HG02943 (cell line): ENCODE results near the gene GIGYF1.
"Not testable (repeated sequence)": the region's sequence is repeated elsewhere in the genome, so short reads cannot be mapped to it uniquely, and the experiment has no call there.

Experiments
- ATAC-seq: cut with Tn5 transposase; IDR thresholded peaks from one replicate; pipeline ENCODE4 v1.9.1; 2021; ENCODE audit warnings: mild to moderate bottlenecking, low read depth, moderate library complexity; ENCODE audit not compliant: unreplicated experiment

GIGYF1 gene, protein sequence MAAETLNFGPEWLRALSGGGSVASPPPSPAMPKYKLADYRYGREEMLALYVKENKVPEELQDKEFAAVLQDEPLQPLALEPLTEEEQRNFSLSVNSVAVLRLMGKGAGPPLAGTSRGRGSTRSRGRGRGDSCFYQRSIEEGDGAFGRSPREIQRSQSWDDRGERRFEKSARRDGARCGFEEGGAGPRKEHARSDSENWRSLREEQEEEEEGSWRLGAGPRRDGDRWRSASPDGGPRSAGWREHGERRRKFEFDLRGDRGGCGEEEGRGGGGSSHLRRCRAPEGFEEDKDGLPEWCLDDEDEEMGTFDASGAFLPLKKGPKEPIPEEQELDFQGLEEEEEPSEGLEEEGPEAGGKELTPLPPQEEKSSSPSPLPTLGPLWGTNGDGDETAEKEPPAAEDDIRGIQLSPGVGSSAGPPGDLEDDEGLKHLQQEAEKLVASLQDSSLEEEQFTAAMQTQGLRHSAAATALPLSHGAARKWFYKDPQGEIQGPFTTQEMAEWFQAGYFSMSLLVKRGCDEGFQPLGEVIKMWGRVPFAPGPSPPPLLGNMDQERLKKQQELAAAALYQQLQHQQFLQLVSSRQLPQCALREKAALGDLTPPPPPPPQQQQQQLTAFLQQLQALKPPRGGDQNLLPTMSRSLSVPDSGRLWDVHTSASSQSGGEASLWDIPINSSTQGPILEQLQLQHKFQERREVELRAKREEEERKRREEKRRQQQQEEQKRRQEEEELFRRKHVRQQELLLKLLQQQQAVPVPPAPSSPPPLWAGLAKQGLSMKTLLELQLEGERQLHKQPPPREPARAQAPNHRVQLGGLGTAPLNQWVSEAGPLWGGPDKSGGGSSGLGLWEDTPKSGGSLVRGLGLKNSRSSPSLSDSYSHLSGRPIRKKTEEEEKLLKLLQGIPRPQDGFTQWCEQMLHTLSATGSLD (N-terminal part only)

DNA sequence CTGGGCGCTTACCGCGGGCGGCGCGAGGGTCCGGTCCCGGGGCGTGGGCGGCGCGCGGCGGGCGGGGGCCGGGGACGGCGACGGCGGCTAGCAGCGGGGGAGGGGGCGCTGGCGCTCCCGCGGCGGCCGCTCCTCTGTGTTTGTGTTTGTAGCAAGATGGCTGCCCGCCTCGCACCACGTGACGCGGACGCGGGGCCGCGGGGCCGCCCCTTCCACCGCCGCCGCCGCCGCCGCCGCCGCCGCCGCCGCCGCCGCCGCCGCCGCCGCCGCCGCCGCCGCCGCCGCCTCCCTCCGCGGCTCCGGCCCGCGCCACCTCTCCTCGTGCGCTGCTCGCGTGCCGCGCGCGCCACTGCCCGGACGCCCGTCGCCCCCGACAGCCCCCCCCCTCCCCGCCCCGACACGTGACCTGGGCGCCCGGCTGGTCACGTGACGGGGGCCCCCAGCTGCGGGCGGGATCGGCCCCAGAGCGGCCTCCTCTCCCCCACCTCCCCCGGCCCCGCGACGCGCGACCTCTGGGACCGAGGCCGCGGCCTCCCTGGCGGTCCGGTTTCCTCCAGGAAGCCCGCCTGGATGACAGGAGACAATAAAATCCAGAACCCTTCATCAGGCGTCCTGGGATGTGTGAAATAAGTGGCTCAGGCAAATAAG lies at the start of gene GIGYF1:
Gene GIGYF1 (minus strand): TSS at position 153 of the 648 bp plus-strand sequence. CDS start 6,012 bp downstream, outside the sequence.
- ATAC-seq = no peak

- no peak for ATAC-seq
Observed at GRCh38 chr7:100739934-100740333, 45.9 kb upstream of the GIGYF1 start.

DNA sequence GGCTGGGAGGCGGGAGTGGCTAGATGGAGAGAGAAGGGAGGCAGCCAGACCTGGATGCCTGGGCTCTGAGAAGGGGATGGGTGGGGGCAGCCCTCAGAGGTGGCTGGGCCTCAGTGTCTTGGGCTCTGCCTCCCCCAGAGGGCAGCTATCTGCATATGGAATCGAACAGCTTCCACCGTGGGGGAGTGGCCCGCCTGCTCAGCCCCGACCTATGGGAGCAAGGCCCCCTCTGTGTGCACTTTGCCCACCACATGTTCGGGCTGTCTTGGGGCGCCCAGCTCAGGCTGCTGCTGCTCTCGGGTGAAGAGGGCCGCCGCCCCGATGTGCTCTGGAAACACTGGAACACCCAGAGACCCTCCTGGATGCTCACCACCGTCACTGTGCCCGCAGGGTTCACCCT lies 42.6 kb upstream of the GIGYF1 start:
- no peak for ATAC-seq

GRCh38 chr7:100735730-100736129 lies 41.7 kb upstream of the GIGYF1 start:
- ATAC-seq = no peak

DNA sequence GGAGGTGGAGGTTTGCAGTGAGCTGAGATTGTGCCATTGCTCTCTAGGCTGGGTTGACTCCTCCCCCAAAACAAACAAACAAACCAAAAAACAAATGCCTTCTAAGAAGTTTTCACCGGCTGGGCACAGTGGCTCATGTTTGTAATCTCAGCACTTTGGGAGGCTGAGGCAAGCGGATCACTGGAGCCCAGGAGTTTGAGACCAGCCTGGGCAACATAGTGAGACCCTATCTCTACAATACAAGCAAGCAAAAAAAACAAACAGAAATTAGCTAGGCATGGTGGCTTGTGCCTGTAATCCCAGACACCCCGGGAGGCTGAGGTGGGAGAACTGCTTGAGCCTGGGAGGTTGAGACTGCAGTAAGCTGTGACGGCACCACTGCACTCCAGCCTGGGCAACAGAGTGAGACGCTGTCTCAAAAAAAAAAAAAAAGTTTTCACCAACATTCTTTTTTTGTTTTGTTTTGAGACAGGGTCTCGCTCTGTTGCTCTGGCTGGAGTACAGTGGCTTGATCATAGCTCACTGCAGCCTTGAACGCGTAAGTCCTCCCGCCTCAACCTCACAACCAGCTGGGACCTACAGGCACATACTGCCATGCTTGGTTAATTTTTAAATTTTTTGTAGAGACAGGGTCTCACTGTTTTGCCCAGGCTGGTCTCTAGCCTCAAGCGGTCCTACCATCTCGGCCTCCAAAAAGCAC lies 38.0 kb upstream of the GIGYF1 start:
- no peak for ATAC-seq

- ATAC-seq = no peak
Observed at GRCh38 chr7:100730136-100730800, 36.2 kb upstream of the GIGYF1 start.

DNA sequence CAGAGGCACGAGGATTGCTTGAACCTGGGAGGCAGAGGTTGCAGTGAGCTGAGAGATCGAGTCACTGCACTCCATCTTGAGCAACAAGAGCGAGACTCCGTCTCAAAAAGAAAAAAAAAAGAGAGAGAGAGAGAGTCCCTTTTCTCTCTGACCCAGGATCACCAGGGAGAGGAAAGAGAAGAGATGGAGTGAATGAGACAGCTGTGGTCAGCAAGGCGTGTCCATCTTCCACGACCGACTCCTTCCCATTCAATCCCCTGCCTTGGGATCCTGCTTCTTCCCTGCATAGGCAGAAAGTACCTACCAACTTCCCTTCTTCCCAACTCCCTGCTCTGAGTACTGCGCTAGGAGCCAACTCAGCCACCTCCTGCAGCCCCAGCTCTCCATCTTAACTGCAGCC lies 34.1 kb upstream of the GIGYF1 start:
- ATAC-seq = no peak

DNA sequence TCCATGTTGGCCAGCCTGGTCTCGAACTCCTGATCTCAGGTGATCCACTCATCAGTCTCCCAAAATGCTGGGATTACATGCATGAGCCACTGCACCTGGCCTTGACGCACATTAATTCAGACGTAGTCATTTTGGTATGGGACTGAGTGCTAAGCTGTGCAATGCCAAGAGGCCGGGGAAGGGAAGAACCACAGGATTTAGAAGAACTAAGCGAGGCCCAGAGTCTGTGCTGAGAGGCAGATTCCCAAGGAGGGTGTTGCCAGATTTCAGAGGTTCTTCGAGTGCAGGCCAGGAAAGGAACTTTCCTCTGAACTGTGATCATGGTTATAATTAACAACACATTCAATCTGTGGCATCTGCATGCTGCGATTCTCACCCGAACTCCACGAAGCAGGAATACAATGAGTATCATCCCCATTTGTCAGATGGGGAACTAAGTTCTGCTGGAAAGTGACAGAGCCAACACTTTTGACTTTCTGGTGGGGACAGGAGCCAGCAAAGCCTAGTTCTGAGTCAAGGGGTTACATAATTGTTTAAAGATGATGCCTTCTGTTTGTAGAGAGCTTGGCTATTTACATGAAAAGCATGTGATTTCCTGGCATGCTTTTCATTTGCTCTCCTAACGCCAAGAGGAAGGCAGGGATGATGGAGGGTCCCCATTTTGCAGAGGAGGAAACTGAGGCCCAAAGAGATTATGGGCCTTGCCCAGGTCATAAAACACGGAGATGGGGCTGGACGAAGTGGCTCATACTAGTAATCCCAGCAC lies 33.1 kb upstream of the GIGYF1 start:
- ATAC-seq = no peak

DNA sequence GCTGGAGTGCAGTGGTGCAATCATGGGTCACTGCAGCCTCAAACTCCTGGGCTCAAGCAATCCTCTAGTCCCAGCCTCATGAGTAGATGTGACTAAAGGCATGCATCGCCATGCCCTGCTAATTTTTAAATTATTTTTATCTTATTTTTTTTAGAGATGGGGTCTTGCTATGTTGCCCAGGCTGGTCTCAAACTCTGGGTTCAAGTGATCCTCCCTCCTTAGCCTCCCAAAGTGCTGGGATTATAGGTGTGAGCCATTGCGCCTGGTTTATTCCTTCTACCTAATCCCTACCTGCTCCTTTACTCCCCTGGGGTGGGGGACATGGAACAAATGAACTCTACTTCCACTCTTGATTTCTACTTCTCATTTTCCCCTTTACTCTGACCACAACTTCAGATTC lies 30.3 kb upstream of the GIGYF1 start:
- ATAC-seq = not testable (repeated sequence)

DNA sequence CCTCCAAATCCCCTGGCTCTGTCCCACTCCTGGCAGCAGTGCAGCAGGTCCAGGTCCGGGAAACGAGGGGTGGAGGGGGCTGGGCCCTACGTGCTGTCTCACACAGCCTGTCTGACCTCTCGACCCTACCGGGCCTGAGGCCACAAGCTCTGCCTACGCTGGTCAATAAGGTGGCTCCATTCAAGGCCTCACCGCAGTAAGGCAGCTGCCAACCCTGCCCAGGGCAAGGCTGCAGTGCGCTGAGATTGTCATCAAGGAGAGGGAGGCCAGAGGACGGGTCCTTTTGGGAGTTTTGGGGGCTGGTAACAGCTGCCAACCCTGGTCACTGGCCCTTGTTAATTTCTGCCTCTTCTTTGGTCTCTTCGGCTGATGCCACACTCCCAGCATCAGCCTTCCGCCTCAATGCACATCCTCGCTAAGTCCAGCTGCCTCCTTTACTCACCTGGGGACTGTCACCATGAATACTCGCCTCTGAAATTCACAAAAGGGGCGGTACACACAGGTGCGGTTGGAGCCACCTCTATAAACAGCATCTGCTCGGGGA lies 29.8 kb upstream of the GIGYF1 start:
- no peak for ATAC-seq

DNA sequence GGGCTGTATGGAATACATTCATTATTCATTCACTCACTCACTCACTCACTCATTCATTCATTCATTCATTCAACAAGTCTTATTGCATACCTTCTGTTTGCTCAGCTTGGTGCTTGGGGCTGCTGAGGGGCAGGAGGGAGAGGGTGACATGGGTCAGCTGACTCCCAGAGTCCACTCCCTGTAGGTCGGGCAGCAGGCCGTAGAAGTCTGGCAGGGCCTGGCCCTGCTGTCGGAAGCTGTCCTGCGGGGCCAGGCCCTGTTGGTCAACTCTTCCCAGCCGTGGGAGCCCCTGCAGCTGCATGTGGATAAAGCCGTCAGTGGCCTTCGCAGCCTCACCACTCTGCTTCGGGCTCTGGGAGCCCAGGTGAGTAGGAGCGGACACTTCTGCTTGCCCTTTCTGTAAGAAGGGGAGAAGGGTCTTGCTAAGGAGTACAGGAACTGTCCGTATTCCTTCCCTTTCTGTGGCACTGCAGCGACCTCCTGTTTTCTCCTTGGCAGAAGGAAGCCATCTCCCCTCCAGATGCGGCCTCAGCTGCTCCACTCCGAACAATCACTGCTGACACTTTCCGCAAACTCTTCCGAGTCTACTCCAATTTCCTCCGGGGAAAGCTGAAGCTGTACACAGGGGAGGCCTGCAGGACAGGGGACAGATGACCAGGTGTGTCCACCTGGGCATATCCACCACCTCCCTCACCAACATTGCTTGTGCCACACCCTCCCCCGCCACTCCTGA lies 28.6 kb upstream of the GIGYF1 start:
- no peak for ATAC-seq

DNA sequence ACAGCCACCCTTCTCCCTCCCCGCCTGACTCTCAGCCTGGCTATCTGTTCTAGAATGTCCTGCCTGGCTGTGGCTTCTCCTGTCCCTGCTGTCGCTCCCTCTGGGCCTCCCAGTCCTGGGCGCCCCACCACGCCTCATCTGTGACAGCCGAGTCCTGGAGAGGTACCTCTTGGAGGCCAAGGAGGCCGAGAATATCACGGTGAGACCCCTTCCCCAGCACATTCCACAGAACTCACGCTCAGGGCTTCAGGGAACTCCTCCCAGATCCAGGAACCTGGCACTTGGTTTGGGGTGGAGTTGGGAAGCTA lies 27.4 kb upstream of the GIGYF1 start:
- no peak for ATAC-seq

DNA sequence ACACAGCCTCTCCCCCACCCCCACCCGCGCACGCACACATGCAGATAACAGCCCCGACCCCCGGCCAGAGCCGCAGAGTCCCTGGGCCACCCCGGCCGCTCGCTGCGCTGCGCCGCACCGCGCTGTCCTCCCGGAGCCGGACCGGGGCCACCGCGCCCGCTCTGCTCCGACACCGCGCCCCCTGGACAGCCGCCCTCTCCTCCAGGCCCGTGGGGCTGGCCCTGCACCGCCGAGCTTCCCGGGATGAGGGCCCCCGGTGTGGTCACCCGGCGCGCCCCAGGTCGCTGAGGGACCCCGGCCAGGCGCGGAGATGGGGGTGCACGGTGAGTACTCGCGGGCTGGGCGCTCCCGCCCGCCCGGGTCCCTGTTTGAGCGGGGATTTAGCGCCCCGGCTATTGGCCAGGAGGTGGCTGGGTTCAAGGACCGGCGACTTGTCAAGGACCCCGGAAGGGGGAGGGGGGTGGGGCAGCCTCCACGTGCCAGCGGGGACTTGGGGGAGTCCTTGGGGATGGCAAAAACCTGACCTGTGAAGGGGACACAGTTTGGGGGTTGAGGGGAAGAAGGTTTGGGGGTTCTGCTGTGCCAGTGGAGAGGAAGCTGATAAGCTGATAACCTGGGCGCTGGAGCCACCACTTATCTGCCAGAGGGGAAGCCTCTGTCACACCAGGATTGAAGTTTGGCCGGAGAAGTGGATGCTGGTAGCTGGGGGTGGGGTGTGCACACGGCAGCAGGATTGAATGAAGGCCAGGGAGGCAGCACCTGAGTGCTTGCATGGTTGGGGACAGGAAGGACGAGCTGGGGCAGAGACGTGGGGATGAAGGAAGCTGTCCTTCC lies 26.8 kb upstream of the GIGYF1 start:
- no peak for ATAC-seq

GRCh38 chr7:100720279-100720670 lies 26.2 kb upstream of the GIGYF1 start, which contains the start of gene EPO:
EPO (plus strand) TSS chr7:100720468; CDS start chr7:100720981, 513 bp downstream.
- ATAC-seq = no peak

DNA sequence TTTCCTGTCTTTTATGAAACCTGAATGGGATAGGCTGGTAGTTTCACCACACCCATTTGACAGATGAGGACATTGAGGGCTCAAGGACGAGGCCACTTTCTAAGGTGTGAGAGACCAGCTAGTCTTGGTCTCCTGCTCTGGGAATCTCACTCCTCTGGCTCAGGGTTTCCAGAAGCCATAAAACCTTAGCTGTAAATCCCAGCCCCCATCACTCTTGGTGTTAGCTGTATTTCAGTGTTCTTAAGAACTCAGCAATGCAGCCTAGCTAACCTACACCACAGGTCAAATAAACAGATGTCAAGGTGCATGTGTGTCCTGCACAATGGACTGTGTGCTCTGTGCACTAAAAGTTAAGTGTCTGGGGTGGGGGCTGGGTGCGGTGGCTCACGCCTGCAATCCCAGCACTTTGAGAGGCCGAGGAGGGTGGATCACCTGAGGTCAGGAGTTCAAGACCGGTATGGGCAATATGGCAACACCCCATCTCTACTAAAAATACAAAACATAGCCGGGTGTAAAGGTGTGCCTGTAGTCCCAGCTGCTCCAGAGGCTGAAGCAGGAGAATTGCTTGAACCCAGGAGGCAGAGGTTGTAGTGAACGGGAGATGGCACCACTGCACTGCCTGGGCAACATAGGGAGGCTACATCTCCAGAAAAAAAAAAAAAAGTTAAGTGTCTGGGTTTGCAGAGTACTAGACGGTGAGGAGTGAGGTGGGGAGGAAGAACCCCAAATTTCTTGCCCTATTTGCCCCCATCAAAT lies 25.7 kb upstream of the GIGYF1 start:
- no peak for ATAC-seq

DNA sequence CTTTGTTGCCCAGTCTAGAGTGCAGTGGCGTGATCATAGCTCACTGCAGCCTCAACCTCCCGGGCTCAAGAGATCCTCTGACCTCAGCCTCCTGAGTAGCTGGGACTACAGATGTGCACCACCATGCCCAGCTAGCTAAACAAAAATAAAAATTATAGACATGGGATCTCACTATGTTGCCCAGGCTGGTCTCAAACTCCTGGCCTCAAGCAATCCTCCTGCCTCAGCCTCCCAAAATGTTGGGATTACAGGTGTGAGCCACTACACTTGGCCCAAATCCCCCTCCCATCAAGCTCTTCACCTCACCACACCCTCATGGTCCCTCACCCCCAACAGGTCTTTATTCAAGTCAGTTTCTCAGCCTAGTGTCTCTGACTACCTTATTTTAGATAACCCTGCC lies 23.0 kb upstream of the GIGYF1 start:
- ATAC-seq = not testable (repeated sequence)

DNA sequence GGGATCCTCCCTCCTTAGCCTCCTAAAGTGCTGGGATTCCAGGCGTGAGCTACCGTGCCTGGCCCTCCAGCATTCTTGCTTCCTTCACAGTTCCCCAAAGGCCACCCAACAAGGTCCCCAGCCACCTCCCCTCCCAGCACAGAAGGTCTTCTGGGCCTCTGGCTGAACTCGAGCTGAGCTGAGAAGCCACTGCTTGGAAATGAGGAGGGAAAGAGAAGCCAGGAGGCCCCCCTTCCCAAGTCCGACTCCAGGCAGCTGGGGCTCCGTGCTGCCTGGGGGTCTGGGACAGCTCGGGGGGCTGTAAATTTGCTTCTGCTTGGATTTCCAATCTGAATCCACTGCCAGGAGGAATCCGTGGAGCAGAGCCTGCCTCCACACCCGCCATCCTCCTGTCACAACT lies 20.7 kb upstream of the GIGYF1 start:
- ATAC-seq = no peak
